AG09319 (cell line): ENCODE measurements around the gene MAMDC2.

ENCODE experiments used
- DNase-seq: peaks from one replicate; pipeline ENCODE4 v3.0.0-alpha.2; 2010; ENCODE audit warnings: low read depth; ENCODE audit errors: extremely low read depth
- CTCF ChIP-seq: IDR thresholded peaks from 2 replicates; pipeline ENCODE4 v1.5.1; 2011; ENCODE audit warnings: low read depth, mild to moderate bottlenecking, inconsistent platforms, low read length, moderate library complexity

The MAMDC2 gene

GRCh38 chr9:70020217-70020616, 23.4 kb upstream of the MAMDC2 start:
- no peak for DNase-seq
- TF ChIP-seq CTCF: no peak

GRCh38 chr9:70020991-70021571, 22.6 kb upstream of the MAMDC2 start:
- no peak for DNase-seq
- no peak for TF ChIP-seq CTCF

- TF ChIP-seq CTCF: no peak
- no peak for DNase-seq
Measured at GRCh38 chr9:70028287-70028686, 15.4 kb upstream of the MAMDC2 start.

- TF ChIP-seq CTCF: no peak
- DNase-seq: no peak
Measured at GRCh38 chr9:70030156-70030555, 13.5 kb upstream of the MAMDC2 start.

- no peak for DNase-seq
Measured at GRCh38 chr9:70031141-70031545, 12.5 kb upstream of the MAMDC2 start.

GRCh38 chr9:70034271-70034711, 9.4 kb upstream of the MAMDC2 start:
- DNase-seq: no peak
- TF ChIP-seq CTCF: no peak

More at GRCh38 chr9:70031141-70031545, 12.5 kb upstream of the MAMDC2 start:
- no peak for TF ChIP-seq CTCF

- TF ChIP-seq CTCF: no peak
- DNase-seq: no peak
Measured at GRCh38 chr9:70035691-70036090, 8.0 kb upstream of the MAMDC2 start.
